WI38 (cell line): ENCODE measurements around the gene TMEM176B.

Source experiments
- H3K4me3 ChIP-seq: 2 replicates; pipeline ENCODE4 v1.5.1; 2011; ENCODE audit warnings: low read depth, mild to moderate bottlenecking, control low read depth, low read length
- TF ChIP-seq, protein P1 (sequence below): IDR thresholded peaks from 2 replicates; pipeline ENCODE4 v1.5.1; 2012; ENCODE audit warnings: low read depth, mild to moderate bottlenecking, control low read depth, low read length

TMEM176B gene

GRCh38 chr7:150799741-150800580, at the start of gene TMEM176B:
TMEM176B (minus strand) TSS chr7:150800364; CDS start chr7:150796569, 3,795 bp downstream.
- no peak within 1 kb of the TSS for H3K4me3 ChIP-seq

GRCh38 chr7:150849204-150849775, 49.1 kb upstream of the TMEM176B start:
- H3K4me3 ChIP-seq, result no peak overlapping the region
- TF ChIP-seq, protein P1, sequence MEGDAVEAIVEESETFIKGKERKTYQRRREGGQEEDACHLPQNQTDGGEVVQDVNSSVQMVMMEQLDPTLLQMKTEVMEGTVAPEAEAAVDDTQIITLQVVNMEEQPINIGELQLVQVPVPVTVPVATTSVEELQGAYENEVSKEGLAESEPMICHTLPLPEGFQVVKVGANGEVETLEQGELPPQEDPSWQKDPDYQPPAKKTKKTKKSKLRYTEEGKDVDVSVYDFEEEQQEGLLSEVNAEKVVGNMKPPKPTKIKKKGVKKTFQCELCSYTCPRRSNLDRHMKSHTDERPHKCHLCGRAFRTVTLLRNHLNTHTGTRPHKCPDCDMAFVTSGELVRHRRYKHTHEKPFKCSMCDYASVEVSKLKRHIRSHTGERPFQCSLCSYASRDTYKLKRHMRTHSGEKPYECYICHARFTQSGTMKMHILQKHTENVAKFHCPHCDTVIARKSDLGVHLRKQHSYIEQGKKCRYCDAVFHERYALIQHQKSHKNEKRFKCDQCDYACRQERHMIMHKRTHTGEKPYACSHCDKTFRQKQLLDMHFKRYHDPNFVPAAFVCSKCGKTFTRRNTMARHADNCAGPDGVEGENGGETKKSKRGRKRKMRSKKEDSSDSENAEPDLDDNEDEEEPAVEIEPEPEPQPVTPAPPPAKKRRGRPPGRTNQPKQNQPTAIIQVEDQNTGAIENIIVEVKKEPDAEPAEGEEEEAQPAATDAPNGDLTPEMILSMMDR, result no peak

More at GRCh38 chr7:150799741-150800580, at the start of gene TMEM176B:
- TF ChIP-seq, protein P1, result no peak

- no peak overlapping the region for H3K4me3 ChIP-seq
- TF ChIP-seq, protein P1, result no peak
Observed at GRCh38 chr7:150848561-150849115, 48.5 kb upstream of the TMEM176B start.

GRCh38 chr7:150848111-150848510, 47.9 kb upstream of the TMEM176B start:
- TF ChIP-seq, protein P1, result no peak
- H3K4me3 ChIP-seq, result no peak overlapping the region

- TF ChIP-seq, protein P1, result no peak
- H3K4me3 ChIP-seq, result no peak overlapping the region
Observed at GRCh38 chr7:150847536-150847935, 47.4 kb upstream of the TMEM176B start.

- H3K4me3 ChIP-seq, result no peak overlapping the region
- TF ChIP-seq, protein P1, result no peak
Observed at GRCh38 chr7:150846291-150847115, 46.3 kb upstream of the TMEM176B start.
